GM12878 (cell line): ENCODE measurements around the gene NTRK3. TPM values are rescaled to one million over a fixed set of nuclear protein-coding genes. Genes with fewer than 3 reads are reported as not detected.

ENCODE experiments used
- ATF7 ChIP-seq: fragments of 450-650 bp; IDR thresholded peaks from 2 replicates; pipeline ENCODE4 v1.6.1; 2016; ENCODE audit warnings: low read depth, mild to moderate bottlenecking
- FOS ChIP-seq: IDR thresholded peaks from 3 replicates; pipeline ENCODE4 v1.6.1; 2011; ENCODE audit warnings: borderline replicate concordance; ENCODE audit not compliant: insufficient read length; ENCODE audit errors: extremely low read depth
- FOXK2 ChIP-seq: fragments of 450-650 bp; IDR thresholded peaks from 2 replicates; pipeline ENCODE4 v1.6.1; 2017; ENCODE audit warnings: mild to moderate bottlenecking, moderate library complexity
- GABPA ChIP-seq: IDR thresholded peaks from 2 replicates; pipeline ENCODE4 v1.6.1; 2014; ENCODE audit warnings: antibody characterized with exemption, low read depth, mild to moderate bottlenecking, inconsistent platforms
- PBX3 ChIP-seq: IDR thresholded peaks from 2 replicates; pipeline ENCODE4 v1.6.1; 2011; ENCODE audit warnings: mild to moderate bottlenecking, low read depth, low read length, moderate library complexity; ENCODE audit not compliant: insufficient replicate concordance
- RAD51 ChIP-seq: fragments of 450-650 bp; IDR thresholded peaks from 2 replicates; pipeline ENCODE4 v1.6.1; 2016; ENCODE audit warnings: moderate library complexity, mild to moderate bottlenecking, inconsistent platforms
- RFX5 ChIP-seq: IDR thresholded peaks from 2 replicates; pipeline ENCODE4 v1.6.1; 2011; ENCODE audit warnings: low read depth, low read length, improper control_type of control experiment
- SREBF2 ChIP-seq: IDR thresholded peaks from 2 replicates; pipeline ENCODE4 v1.6.1; 2012; ENCODE audit warnings: mild to moderate bottlenecking, low read length
- STAT3 ChIP-seq: IDR thresholded peaks from 2 replicates; pipeline ENCODE4 v1.6.1; 2011; ENCODE audit warnings: low read depth, low read length, improper control_type of control experiment
- TARDBP ChIP-seq: IDR thresholded peaks from 2 replicates; pipeline ENCODE4 v1.6.1; 2016; ENCODE audit warnings: borderline replicate concordance
- ZBTB11 ChIP-seq: fragments of 450-650 bp; formaldehyde crosslinking; IDR thresholded peaks from 2 replicates; pipeline ENCODE4 v1.5.0; 2022; ENCODE audit warnings: mild to moderate bottlenecking, missing genetic modification characterization
- polyA plus RNA-seq, 11 experiments: library from polyadenylated mRNA; depleted of rRNA in 4 of 11; unstranded in 6 of 11; stranded (reverse) in 5 of 11; fragments of >200 nt; fragmentation: Nextera tagmentation in 4 of 11; fragmentation: Illumina TruSeq in 1 of 11; extraction: Ambion mirVana in 4 of 11; extraction: Trizol in 1 of 11; gene quantifications; 1 replicate in 1 of 11; 2 replicates in 10 of 11; pipeline versions ENCODE4 v1.2.1 to v1.2.3, GENCODE V29; 2011 to 2016; ENCODE audit warnings: inconsistent platforms in 2 of 11, missing spikeins in 2 of 11, low read depth in 1 of 11
- total RNA-seq, 4 experiments: library from RNA; depleted of rRNA in 3 of 4; stranded (reverse); fragments of >200 nt in 3 of 4; fragmentation: Illumina TruSeq in 1 of 4; extraction: Trizol in 1 of 4; gene quantifications; 2 replicates each; pipeline versions ENCODE4 v1.2.1 to v1.2.3, GENCODE V29; 2013 to 2021
- TF ChIP-seq, protein P1 (sequence below): IDR thresholded peaks from 2 replicates; pipeline ENCODE4 v1.6.1; 2012; ENCODE audit warnings: improper control_type of control experiment, low read depth, low read length; ENCODE audit not compliant: insufficient replicate concordance
- TF ChIP-seq, protein P2 (sequence below): IDR thresholded peaks from 2 replicates; pipeline ENCODE4 v1.6.1; 2012; ENCODE audit warnings: mild to moderate bottlenecking, low read depth, low read length
- TF ChIP-seq, protein P3 (sequence below): fragments of 450-650 bp; IDR thresholded peaks from 2 replicates; pipeline ENCODE4 v1.6.1; 2018; ENCODE audit warnings: borderline replicate concordance, mild to moderate bottlenecking; ENCODE audit not compliant: partially characterized antibody

Gene NTRK3
- total and polyA plus RNA-seq, 10 of the 15 experiments (the other 5 are each of a cell fraction or from before 2014, with no cell fraction given), result not detected

GRCh38 chr15:88004399-88004798 is 252.1 kb downstream of the NTRK3 start (continued):
- TF ChIP-seq, protein P1, sequence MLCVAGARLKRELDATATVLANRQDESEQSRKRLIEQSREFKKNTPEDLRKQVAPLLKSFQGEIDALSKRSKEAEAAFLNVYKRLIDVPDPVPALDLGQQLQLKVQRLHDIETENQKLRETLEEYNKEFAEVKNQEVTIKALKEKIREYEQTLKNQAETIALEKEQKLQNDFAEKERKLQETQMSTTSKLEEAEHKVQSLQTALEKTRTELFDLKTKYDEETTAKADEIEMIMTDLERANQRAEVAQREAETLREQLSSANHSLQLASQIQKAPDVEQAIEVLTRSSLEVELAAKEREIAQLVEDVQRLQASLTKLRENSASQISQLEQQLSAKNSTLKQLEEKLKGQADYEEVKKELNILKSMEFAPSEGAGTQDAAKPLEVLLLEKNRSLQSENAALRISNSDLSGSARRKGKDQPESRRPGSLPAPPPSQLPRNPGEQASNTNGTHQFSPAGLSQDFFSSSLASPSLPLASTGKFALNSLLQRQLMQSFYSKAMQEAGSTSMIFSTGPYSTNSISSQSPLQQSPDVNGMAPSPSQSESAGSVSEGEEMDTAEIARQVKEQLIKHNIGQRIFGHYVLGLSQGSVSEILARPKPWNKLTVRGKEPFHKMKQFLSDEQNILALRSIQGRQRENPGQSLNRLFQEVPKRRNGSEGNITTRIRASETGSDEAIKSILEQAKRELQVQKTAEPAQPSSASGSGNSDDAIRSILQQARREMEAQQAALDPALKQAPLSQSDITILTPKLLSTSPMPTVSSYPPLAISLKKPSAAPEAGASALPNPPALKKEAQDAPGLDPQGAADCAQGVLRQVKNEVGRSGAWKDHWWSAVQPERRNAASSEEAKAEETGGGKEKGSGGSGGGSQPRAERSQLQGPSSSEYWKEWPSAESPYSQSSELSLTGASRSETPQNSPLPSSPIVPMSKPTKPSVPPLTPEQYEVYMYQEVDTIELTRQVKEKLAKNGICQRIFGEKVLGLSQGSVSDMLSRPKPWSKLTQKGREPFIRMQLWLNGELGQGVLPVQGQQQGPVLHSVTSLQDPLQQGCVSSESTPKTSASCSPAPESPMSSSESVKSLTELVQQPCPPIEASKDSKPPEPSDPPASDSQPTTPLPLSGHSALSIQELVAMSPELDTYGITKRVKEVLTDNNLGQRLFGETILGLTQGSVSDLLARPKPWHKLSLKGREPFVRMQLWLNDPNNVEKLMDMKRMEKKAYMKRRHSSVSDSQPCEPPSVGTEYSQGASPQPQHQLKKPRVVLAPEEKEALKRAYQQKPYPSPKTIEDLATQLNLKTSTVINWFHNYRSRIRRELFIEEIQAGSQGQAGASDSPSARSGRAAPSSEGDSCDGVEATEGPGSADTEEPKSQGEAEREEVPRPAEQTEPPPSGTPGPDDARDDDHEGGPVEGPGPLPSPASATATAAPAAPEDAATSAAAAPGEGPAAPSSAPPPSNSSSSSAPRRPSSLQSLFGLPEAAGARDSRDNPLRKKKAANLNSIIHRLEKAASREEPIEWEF, result no peak
- no peak for TF ChIP-seq RFX5
- TF ChIP-seq ATF7, result no peak
- no peak for TF ChIP-seq PBX3
- TF ChIP-seq SREBF2, result no peak
- no peak for TF ChIP-seq RAD51
- no peak for TF ChIP-seq STAT3
- no peak for TF ChIP-seq GABPA
- TF ChIP-seq, protein P2, sequence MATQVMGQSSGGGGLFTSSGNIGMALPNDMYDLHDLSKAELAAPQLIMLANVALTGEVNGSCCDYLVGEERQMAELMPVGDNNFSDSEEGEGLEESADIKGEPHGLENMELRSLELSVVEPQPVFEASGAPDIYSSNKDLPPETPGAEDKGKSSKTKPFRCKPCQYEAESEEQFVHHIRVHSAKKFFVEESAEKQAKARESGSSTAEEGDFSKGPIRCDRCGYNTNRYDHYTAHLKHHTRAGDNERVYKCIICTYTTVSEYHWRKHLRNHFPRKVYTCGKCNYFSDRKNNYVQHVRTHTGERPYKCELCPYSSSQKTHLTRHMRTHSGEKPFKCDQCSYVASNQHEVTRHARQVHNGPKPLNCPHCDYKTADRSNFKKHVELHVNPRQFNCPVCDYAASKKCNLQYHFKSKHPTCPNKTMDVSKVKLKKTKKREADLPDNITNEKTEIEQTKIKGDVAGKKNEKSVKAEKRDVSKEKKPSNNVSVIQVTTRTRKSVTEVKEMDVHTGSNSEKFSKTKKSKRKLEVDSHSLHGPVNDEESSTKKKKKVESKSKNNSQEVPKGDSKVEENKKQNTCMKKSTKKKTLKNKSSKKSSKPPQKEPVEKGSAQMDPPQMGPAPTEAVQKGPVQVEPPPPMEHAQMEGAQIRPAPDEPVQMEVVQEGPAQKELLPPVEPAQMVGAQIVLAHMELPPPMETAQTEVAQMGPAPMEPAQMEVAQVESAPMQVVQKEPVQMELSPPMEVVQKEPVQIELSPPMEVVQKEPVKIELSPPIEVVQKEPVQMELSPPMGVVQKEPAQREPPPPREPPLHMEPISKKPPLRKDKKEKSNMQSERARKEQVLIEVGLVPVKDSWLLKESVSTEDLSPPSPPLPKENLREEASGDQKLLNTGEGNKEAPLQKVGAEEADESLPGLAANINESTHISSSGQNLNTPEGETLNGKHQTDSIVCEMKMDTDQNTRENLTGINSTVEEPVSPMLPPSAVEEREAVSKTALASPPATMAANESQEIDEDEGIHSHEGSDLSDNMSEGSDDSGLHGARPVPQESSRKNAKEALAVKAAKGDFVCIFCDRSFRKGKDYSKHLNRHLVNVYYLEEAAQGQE, result no peak
- no peak for TF ChIP-seq ZBTB11 (CRISPR knock-in tag)
- TF ChIP-seq, protein P3, sequence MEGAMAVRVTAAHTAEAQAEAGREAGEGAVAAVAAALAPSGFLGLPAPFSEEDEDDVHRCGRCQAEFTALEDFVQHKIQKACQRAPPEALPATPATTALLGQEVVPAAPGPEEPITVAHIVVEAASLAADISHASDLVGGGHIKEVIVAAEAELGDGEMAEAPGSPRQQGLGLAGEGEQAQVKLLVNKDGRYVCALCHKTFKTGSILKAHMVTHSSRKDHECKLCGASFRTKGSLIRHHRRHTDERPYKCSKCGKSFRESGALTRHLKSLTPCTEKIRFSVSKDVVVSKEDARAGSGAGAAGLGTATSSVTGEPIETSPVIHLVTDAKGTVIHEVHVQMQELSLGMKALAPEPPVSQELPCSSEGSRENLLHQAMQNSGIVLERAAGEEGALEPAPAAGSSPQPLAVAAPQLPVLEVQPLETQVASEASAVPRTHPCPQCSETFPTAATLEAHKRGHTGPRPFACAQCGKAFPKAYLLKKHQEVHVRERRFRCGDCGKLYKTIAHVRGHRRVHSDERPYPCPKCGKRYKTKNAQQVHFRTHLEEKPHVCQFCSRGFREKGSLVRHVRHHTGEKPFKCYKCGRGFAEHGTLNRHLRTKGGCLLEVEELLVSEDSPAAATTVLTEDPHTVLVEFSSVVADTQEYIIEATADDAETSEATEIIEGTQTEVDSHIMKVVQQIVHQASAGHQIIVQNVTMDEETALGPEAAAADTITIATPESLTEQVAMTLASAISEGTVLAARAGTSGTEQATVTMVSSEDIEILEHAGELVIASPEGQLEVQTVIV, result no peak
- no peak for TF ChIP-seq FOS
- no peak for TF ChIP-seq FOXK2
- TF ChIP-seq TARDBP, result no peak
